ENCODE results near the gene WDR59. TPM values are rescaled to one million over a fixed set of nuclear protein-coding genes. Genes with fewer than 3 reads are reported as not detected.

WDR59 gene
- total RNA-seq, 2 donors from 2014 or later = 28.8 to 36.8 TPM

GRCh38 chr16:74999219-74999608 lies 14.3 kb upstream of the WDR59 start:
- peak; percentile 13 for ATAC-seq (ENCODE audit: insufficient number of reproducible peaks, low FRiP score, low read depth)
- no peak for DNase-seq (ENCODE audit: low spot score)
- H3K36me3 ChIP-seq = no peaks in the 10 kb centered on the region
- H3K27ac ChIP-seq = peak overlapping the region; percentile 58 to 74
- no peaks in the 10 kb centered on the region for H3K27me3 ChIP-seq (replicated peaks; ENCODE audit: insufficient read depth)
- H3K4me3 ChIP-seq = peak overlapping the region; percentile 87
- H3K4me1 ChIP-seq (ENCODE audit: control insufficient read depth in 1 of 2, low read depth in 2 of 2) = peaks cover 0 to 21% of the 10 kb centered on the region in 2 donors
- TF ChIP-seq CTCF (IDR thresholded peaks at IDR 0.05) = no peak
- no peaks in the 10 kb centered on the region for H3K9me3 ChIP-seq

- peak within 1 kb of the TSS; percentile 58 to 74 for H3K27ac ChIP-seq
- DNase-seq (ENCODE audit: low spot score) (no peak), ATAC-seq (ENCODE audit: insufficient number of reproducible peaks, low FRiP score, low read depth) (peak; percentile 72)
- peak within 1 kb of the TSS; percentile 87 for H3K4me3 ChIP-seq
- no peaks in the 10 kb centered on the region for H3K9me3 ChIP-seq
- TF ChIP-seq CTCF (IDR thresholded peaks at IDR 0.05) = peak; percentile 79
- peaks cover 0 to 21% of the 10 kb centered on the region in 2 donors for H3K4me1 ChIP-seq (ENCODE audit: control insufficient read depth in 1 of 2, low read depth in 2 of 2)
- H3K36me3 ChIP-seq = no peaks in the 10 kb centered on the region
- no peaks in the 10 kb centered on the region for H3K27me3 ChIP-seq (replicated peaks; ENCODE audit: insufficient read depth)
Measured at GRCh38 chr16:74998481-74999218, 13.7 kb upstream of the WDR59 start, which contains the start of gene ZNRF1. ZNRF1 (plus strand) TSS chr16:74999024; CDS start chr16:74999672, 648 bp downstream.

GRCh38 chr16:74997042-74997491 lies 12.1 kb upstream of the WDR59 start:
- no peak for DNase-seq (ENCODE audit: low spot score)
- Histone ChIP-seq H3K27me3 (replicated peaks; ENCODE audit: insufficient read depth) (no peaks in the 10 kb centered on the region), H3K4me3 (no peak overlapping the region), H3K4me1 (ENCODE audit: control insufficient read depth in 1 of 2, low read depth in 2 of 2) (peaks cover 0 to 21% of the 10 kb centered on the region in 2 donors), H3K9me3 (no peaks in the 10 kb centered on the region), H3K36me3 (no peaks in the 10 kb centered on the region), H3K27ac (no peak overlapping the region)
- ATAC-seq (ENCODE audit: insufficient number of reproducible peaks, low FRiP score, low read depth) = no peak
- no peak for TF ChIP-seq CTCF (IDR thresholded peaks at IDR 0.05)

- DNase-seq (ENCODE audit: low spot score) = no peak
- no peaks in the 10 kb centered on the region for H3K27me3 ChIP-seq (replicated peaks; ENCODE audit: insufficient read depth)
- H3K27ac ChIP-seq = no peak overlapping the region
- no peaks in the 10 kb centered on the region for H3K9me3 ChIP-seq
- no peak for ATAC-seq (ENCODE audit: insufficient number of reproducible peaks, low FRiP score, low read depth)
- no peaks in the 10 kb centered on the region for H3K36me3 ChIP-seq
- TF ChIP-seq CTCF (IDR thresholded peaks at IDR 0.05) = no peak
- H3K4me3 ChIP-seq = no peak overlapping the region
- peaks cover 0 to 13% of the 10 kb centered on the region in 2 donors for H3K4me1 ChIP-seq (ENCODE audit: control insufficient read depth in 1 of 2, low read depth in 2 of 2)
Measured at GRCh38 chr16:74995986-74996385, 11.1 kb upstream of the WDR59 start.

- TF ChIP-seq CTCF (IDR thresholded peaks at IDR 0.05) = no peak
- no peak overlapping the region for H3K4me3 ChIP-seq
- H3K9me3 ChIP-seq = no peaks in the 10 kb centered on the region
- no peak for ATAC-seq (ENCODE audit: insufficient number of reproducible peaks, low FRiP score, low read depth)
- H3K27ac ChIP-seq = no peak overlapping the region
- DNase-seq (ENCODE audit: low spot score) = no peak
- H3K36me3 ChIP-seq = no peaks in the 10 kb centered on the region
- no peaks in the 10 kb centered on the region for H3K27me3 ChIP-seq (replicated peaks; ENCODE audit: insufficient read depth)
- H3K4me1 ChIP-seq (ENCODE audit: control insufficient read depth in 1 of 2, low read depth in 2 of 2) = no peaks in the 10 kb centered on the region
Measured at GRCh38 chr16:74991593-74992403, 6.9 kb upstream of the WDR59 start.
